ENCODE measurements around the gene ELOVL4. TPM values are rescaled to one million over a fixed set of nuclear protein-coding genes. Genes with fewer than 3 reads are reported as not detected.

ELOVL4 gene
- 4.7 and 5.6 TPM in 2 replicates for total RNA-seq

GRCh38 chr6:79947191-79948186 lies at the start of gene ELOVL4:
Gene ELOVL4, minus strand, starts transcription at chr6:79947553. Its CDS starts 274 bp downstream, at chr6:79947279.

Other genes starting within 250 kb of the ELOVL4 start
- gene TTK, start 57.1 kb upstream of the ELOVL4 start, total RNA-seq = 2.8 and 4.0 TPM in 2 replicates
- gene BCKDHB, start 159.1 kb upstream of the ELOVL4 start, total RNA-seq = 8.5 and 10.4 TPM in 2 replicates

All from smooth muscle cell of bladder (primary cell).